ENCODE results near the gene HAUS1. TPM values are rescaled to one million over a fixed set of nuclear protein-coding genes. Genes with fewer than 3 reads are reported as not detected.
"Not testable (repeated sequence)": the region's sequence is repeated elsewhere in the genome, so short reads cannot be mapped to it uniquely, and the experiment has no call there.

The HAUS1 gene
- total RNA-seq, 4 donors from 2014 or later: 10.2 to 33.1 (median 21.8) TPM

GRCh38 chr18:46079336-46079735 is 24.8 kb upstream of the HAUS1 start:
- H3K4me3 ChIP-seq (ENCODE audit: low read depth, poor library complexity, severe bottlenecking): no peak overlapping the region
- DNase-seq (ENCODE audit: low spot score in 2 of 2): no peak
- intact Hi-C loops (cut with DNase I; ENCODE audit: low total_unique reads): no loop called here
- TF ChIP-seq POLR2A (IDR thresholded peaks at IDR 0.05): no peak
- TF ChIP-seq CTCF (IDR thresholded peaks at IDR 0.05): no peak

GRCh38 chr18:46080156-46080555 is 24.0 kb upstream of the HAUS1 start:
- 93 to 96% methylated on average over 1 of the region's 1 CpG for WGBS, 2 donors
- TF ChIP-seq POLR2A (IDR thresholded peaks at IDR 0.05) (no peak), CTCF (IDR thresholded peaks at IDR 0.05) (no peak)
- no peak overlapping the region for H3K4me3 ChIP-seq (ENCODE audit: low read depth, poor library complexity, severe bottlenecking)
- no peak for DNase-seq (ENCODE audit: low spot score in 2 of 2)
- intact Hi-C loops (cut with DNase I; ENCODE audit: low total_unique reads): no loop called here

- no peak overlapping the region for H3K4me3 ChIP-seq (ENCODE audit: low read depth, poor library complexity, severe bottlenecking)
- WGBS, 2 donors: 87 to 88% methylated on average over 2 of the region's 2 CpGs
- no peak for DNase-seq (ENCODE audit: low spot score in 2 of 2)
- TF ChIP-seq CTCF (IDR thresholded peaks at IDR 0.05) (no peak), POLR2A (IDR thresholded peaks at IDR 0.05) (no peak)
- intact Hi-C loops (cut with DNase I; ENCODE audit: low total_unique reads): no loop called here
These were observed 19.8 kb upstream of the HAUS1 start for GRCh38 chr18:46084431-46084830.

- H3K4me3 ChIP-seq (ENCODE audit: low read depth, poor library complexity, severe bottlenecking); intact Hi-C loops (cut with DNase I; ENCODE audit: low total_unique reads): not testable (repeated sequence)
- DNase-seq (ENCODE audit: low spot score in 2 of 2): peak in 1 of 2 donors; percentile 59
- WGBS, 2 donors: 86 to 87% methylated on average over 8 of the region's 8 CpGs
These were observed 15.7 kb upstream of the HAUS1 start for GRCh38 chr18:46088501-46088900.

GRCh38 chr18:46095532-46095931 is 8.7 kb upstream of the HAUS1 start:
- 95 to 97% methylated on average over 10 of the region's 10 CpGs for WGBS, 2 donors
- no peak overlapping the region for H3K4me3 ChIP-seq (ENCODE audit: low read depth, poor library complexity, severe bottlenecking)
- peak in 1 of 2 donors; percentile 68 for DNase-seq (ENCODE audit: low spot score in 2 of 2)
- intact Hi-C loops (cut with DNase I; ENCODE audit: low total_unique reads): no loop called here
- TF ChIP-seq CTCF (IDR thresholded peaks at IDR 0.05): no peak
- no peak for TF ChIP-seq POLR2A (IDR thresholded peaks at IDR 0.05)

- intact Hi-C loops (cut with DNase I; ENCODE audit: low total_unique reads): no loop called here
- DNase-seq (ENCODE audit: low spot score in 2 of 2): peak in 1 of 2 donors; percentile 84
- 42 to 58% methylated on average over 22 of the region's 22 CpGs for WGBS, 2 donors
- TF ChIP-seq CTCF (IDR thresholded peaks at IDR 0.05): no peak
- TF ChIP-seq POLR2A (IDR thresholded peaks at IDR 0.05): no peak
- peak overlapping the region; percentile 86 for H3K4me3 ChIP-seq (ENCODE audit: low read depth, poor library complexity, severe bottlenecking)
These were observed 7.4 kb upstream of the HAUS1 start for GRCh38 chr18:46096651-46097300.
